Lung (tissue), 16 donors: ENCODE measurements around the gene SMC3. TPM values are rescaled to one million over a fixed set of nuclear protein-coding genes. Genes with fewer than 3 reads are reported as not detected.
A peak's percentile ranks its signal among the peaks of the same experiment; 100 is the strongest.

Experiments
- ATAC-seq: fragments of 200-7000 bp; cut with Tn5 transposase; one replicate; pipeline ENCODE4 v1.9.1; 2020; ENCODE audit warnings: moderate number of reproducible peaks; ENCODE audit not compliant: insufficient read depth, low FRiP score
- DNase-seq, 3 donors: peaks; one replicate each; pipeline ENCODE4 v3.0.0-alpha.2; 2013 to 2017
- H3K27ac ChIP-seq, 2 donors: one replicate each; pipeline ENCODE4 v1.5.1; 2013; ENCODE audit warnings: mild to moderate bottlenecking in 2 of 2, moderate library complexity in 2 of 2, control low read depth in 1 of 2, inconsistent platforms in 1 of 2, low read depth in 1 of 2, low read length in 1 of 2
- H3K27me3 ChIP-seq, 3 donors: one replicate each; pipeline ENCODE4 v1.5.1; 2013; ENCODE audit warnings: low read length in 2 of 3; ENCODE audit not compliant: control insufficient read depth in 3 of 3, insufficient read depth in 3 of 3
- H3K36me3 ChIP-seq, 4 donors: one replicate each; pipeline ENCODE4 v1.5.1; 2013; ENCODE audit warnings: low read length in 4 of 4, mild to moderate bottlenecking in 1 of 4, moderate library complexity in 1 of 4; ENCODE audit not compliant: control insufficient read depth in 4 of 4, insufficient read depth in 4 of 4
- H3K4me1 ChIP-seq, 5 donors: one replicate each; pipeline ENCODE4 v1.5.1; 2013; ENCODE audit warnings: low read length in 5 of 5, mild to moderate bottlenecking in 2 of 5, moderate library complexity in 1 of 5; ENCODE audit not compliant: control insufficient read depth in 5 of 5, insufficient read depth in 5 of 5
- H3K4me3 ChIP-seq: one replicate; pipeline ENCODE4 v1.5.1; 2013; ENCODE audit warnings: mild to moderate bottlenecking, control low read depth, moderate library complexity
- H3K9ac ChIP-seq, 2 donors: one replicate each; pipeline ENCODE4 v1.5.1; 2013; ENCODE audit warnings: low read length in 2 of 2, control low read depth in 1 of 2; ENCODE audit not compliant: insufficient read depth in 1 of 2
- H3K9me3 ChIP-seq, 4 donors: one replicate each; pipeline ENCODE4 v1.5.1; 2013; ENCODE audit warnings: low read length in 3 of 4, mild to moderate bottlenecking in 1 of 4, moderate library complexity in 1 of 4; ENCODE audit not compliant: control insufficient read depth in 4 of 4, insufficient read depth in 3 of 4
- CTCF ChIP-seq: IDR thresholded peaks from 2 replicates; pipeline ENCODE4 v1.5.1; 2012; ENCODE audit warnings: mild to moderate bottlenecking; ENCODE audit errors: control extremely low read depth, extremely low read depth
- WGBS, 2 donors: extraction: QIAGEN DNeasy Blood & Tissue Kit; methylation state at CpG; one replicate each; pipeline ENCODE4 v1.1.7; 2013; 5-methylcytosine and 5-hydroxymethylcytosine counted together
- long read RNA-seq, 5 donors: transcript quantifications; one replicate each; lab custom pipeline, GENCODE V29; 2026
- polyA plus RNA-seq, 2 donors: library from polyadenylated mRNA; stranded (reverse); fragments of 200-250 nt; gene quantifications; one replicate each; pipeline ENCODE4 v1.2.1, GENCODE V29; 2013
- total RNA-seq, 2 donors: library from RNA; depleted of rRNA in 1 of 2; stranded (reverse); fragments of >200 nt in 1 of 2; gene quantifications; one replicate each; pipeline ENCODE4 v1.2.1, GENCODE V29; 2014 to 2021
- donor health status: control.
- donor health status: control.
- donor health status: Bipolar disorder and iron deficiency.
- donor health status: healthy.
- donor health status: DM: yes; HTN: yes; CAD: no.

Gene SMC3
- total RNA-seq: 10 to 100 TPM; 22.9 to 41.3 TPM
- polyA plus RNA-seq: 10 to 100 TPM; 11.9 to 17.5 TPM
- long read RNA-seq, donor 1, partial matches to known transcripts: 23 of 23 reads
- long read RNA-seq, donor 1, other reads (novel, unspliced or antisense): 0 of 23 reads
- long read RNA-seq, donor 2: 0 reads
- long read RNA-seq, donor 3, partial matches to known transcripts: 15 of 15 reads
- long read RNA-seq, donor 3, other reads (novel, unspliced or antisense): 0 of 15 reads
- long read RNA-seq, donor 4, partial matches to known transcripts: 11 of 11 reads
- long read RNA-seq, donor 4, other reads (novel, unspliced or antisense): 0 of 11 reads
- long read RNA-seq, donor 5, full-length matches to known transcripts: 2 of 48 reads
- long read RNA-seq, donor 5, partial matches to known transcripts: 46 of 48 reads
- long read RNA-seq, donor 5, other reads (novel, unspliced or antisense): 0 of 48 reads

- peaks cover 0 to 6% (median 0%) of the 10 kb centered on the region in 3 donors for H3K27me3 ChIP-seq
- WGBS, 2 donors: 0% methylated on average over 63 to 64 of the region's 64 CpGs
- peak within 1 kb of the TSS; percentile 69 to 87 for H3K9ac ChIP-seq
- peaks cover 0 to 16% (median 0%) of the 10 kb centered on the region in 4 donors for H3K36me3 ChIP-seq
- DNase-seq (peak; percentile 96 to 98 (median 97)), ATAC-seq (peak; percentile 96)
- H3K9me3 ChIP-seq: no peaks in the 10 kb centered on the region
- peak within 1 kb of the TSS; percentile 70 for H3K4me3 ChIP-seq
- H3K27ac ChIP-seq: peak within 1 kb of the TSS; percentile 76 to 89
- H3K4me1 ChIP-seq: peaks cover 0 to 23% (median 7%) of the 10 kb centered on the region in 5 donors
- no peak for TF ChIP-seq CTCF
Observed at GRCh38 chr10:110567201-110568054, at the start of gene SMC3. TSS of gene SMC3 (plus strand) at chr10:110567695. CDS start at chr10:110567817, 122 bp downstream.

GRCh38 chr10:110522365-110522988 is 45.0 kb upstream of the SMC3 start:
- ATAC-seq: no peak
- TF ChIP-seq CTCF: no peak

GRCh38 chr10:110523736-110524135 is 43.8 kb upstream of the SMC3 start:
- DNase-seq: no peak
- H3K27ac ChIP-seq: no peak overlapping the region
- H3K4me1 ChIP-seq: peaks cover 0 to 6% (median 0%) of the 10 kb centered on the region in 5 donors
- H3K27me3 ChIP-seq: no peaks in the 10 kb centered on the region
- H3K4me3 ChIP-seq: no peak overlapping the region
- no peak for TF ChIP-seq CTCF
- 91 to 93% methylated on average over 3 of the region's 3 CpGs for WGBS, 2 donors
- H3K9ac ChIP-seq: no peak overlapping the region
- ATAC-seq: no peak
- H3K36me3 ChIP-seq: no peaks in the 10 kb centered on the region
- no peaks in the 10 kb centered on the region for H3K9me3 ChIP-seq

More at GRCh38 chr10:110522365-110522988, 45.0 kb upstream of the SMC3 start:
- Histone ChIP-seq H3K27ac (no peak overlapping the region), H3K9ac (no peak overlapping the region), H3K9me3 (no peaks in the 10 kb centered on the region), H3K4me1 (peaks cover 0 to 6% (median 0%) of the 10 kb centered on the region in 5 donors), H3K36me3 (no peaks in the 10 kb centered on the region), H3K27me3 (no peaks in the 10 kb centered on the region), H3K4me3 (no peak overlapping the region)
- no peak for DNase-seq
- 93 to 96% methylated on average over 4 of the region's 4 CpGs for WGBS, 2 donors
